ENCODE results near the gene IL1RL2. TPM values are rescaled to one million over a fixed set of nuclear protein-coding genes. Genes with fewer than 3 reads are reported as not detected.

IL1RL2 gene
- total RNA-seq, 1 experiment from 2014 or later: 0.11 TPM

- Histone ChIP-seq H3K27ac (ENCODE audit: low read length) (no peak overlapping the region), H3K27me3 (ENCODE audit: low read length) (no peaks in the 10 kb centered on the region), H3K9me3 (ENCODE audit: low read length) (no peaks in the 10 kb centered on the region), H3K4me3 (ENCODE audit: low read length) (no peak overlapping the region), H3K4me1 (ENCODE audit: insufficient read depth, low read length) (peaks cover 14% of the 10 kb centered on the region), H3K79me2 (ENCODE audit: low read length) (no peaks in the 10 kb centered on the region), H3F3A (ENCODE audit: low read length, unreplicated experiment) (no peaks in the 10 kb centered on the region), H3K9ac (ENCODE audit: low read length) (no peak overlapping the region), H2AFZ (ENCODE audit: low read length) (no peak overlapping the region), H3K36me3 (ENCODE audit: low read depth, low read length) (no peaks in the 10 kb centered on the region), H3K9me2 (replicated peaks; ENCODE audit: low read length) (no peaks in the 10 kb centered on the region), H3K4me2 (ENCODE audit: low read length) (no peak overlapping the region), H4K20me1 (ENCODE audit: low read length) (no peaks in the 10 kb centered on the region)
- ATAC-seq: no peak
- intact Hi-C loops (cut with micrococcal nuclease): no loop called here
- CTCF ChIA-PET: no interaction called here
- no TSS peak for BruUV-seq (replicated peaks)
- no peak for TF ChIP-seq CTCF (conservative IDR thresholded peaks at IDR 0.05; ENCODE audit: low read depth, low read length)
- TF ChIP-seq EZH2 (IDR thresholded peaks at IDR 0.05; ENCODE audit: low read length, unreplicated experiment): no peak
- TF ChIP-seq EZH2phosphoT487 (IDR thresholded peaks at IDR 0.05; ENCODE audit: borderline replicate concordance, low read length): no peak
- POLR2A ChIA-PET (ENCODE audit: unreplicated experiment): no interaction called here
- no peak for DNase-seq
Measured at GRCh38 chr2:102194609-102195268, 7.9 kb downstream of the IL1RL2 start.

- H2AFZ ChIP-seq (ENCODE audit: low read length): peak overlapping the region; percentile 63
- H3K4me2 ChIP-seq (ENCODE audit: low read length): no peak overlapping the region
- H3K4me3 ChIP-seq (ENCODE audit: low read length): no peak overlapping the region
- H3K9me2 ChIP-seq (replicated peaks; ENCODE audit: low read length): no peaks in the 10 kb centered on the region
- BruUV-seq (replicated peaks): no TSS peak
- no peaks in the 10 kb centered on the region for H3F3A ChIP-seq (ENCODE audit: low read length, unreplicated experiment)
- ChIA-PET CTCF (no interaction called here), POLR2A (ENCODE audit: unreplicated experiment) (no interaction called here)
- no peaks in the 10 kb centered on the region for H3K36me3 ChIP-seq (ENCODE audit: low read depth, low read length)
- no peaks in the 10 kb centered on the region for H4K20me1 ChIP-seq (ENCODE audit: low read length)
- DNase-seq: no peak
- H3K27ac ChIP-seq (ENCODE audit: low read length): no peak overlapping the region
- intact Hi-C loops (cut with micrococcal nuclease): no loop called here
- no peaks in the 10 kb centered on the region for H3K27me3 ChIP-seq (ENCODE audit: low read length)
- no peaks in the 10 kb centered on the region for H3K9me3 ChIP-seq (ENCODE audit: low read length)
- H3K4me1 ChIP-seq (ENCODE audit: insufficient read depth, low read length): peaks cover 12% of the 10 kb centered on the region
- H3K9ac ChIP-seq (ENCODE audit: low read length): no peak overlapping the region
- ATAC-seq: no peak
- H3K79me2 ChIP-seq (ENCODE audit: low read length): no peaks in the 10 kb centered on the region
- TF ChIP-seq EZH2phosphoT487 (IDR thresholded peaks at IDR 0.05; ENCODE audit: borderline replicate concordance, low read length): no peak
- TF ChIP-seq CTCF (conservative IDR thresholded peaks at IDR 0.05; ENCODE audit: low read depth, low read length): no peak
- TF ChIP-seq EZH2 (IDR thresholded peaks at IDR 0.05; ENCODE audit: low read length, unreplicated experiment): no peak
Measured at GRCh38 chr2:102197389-102198137, 10.7 kb downstream of the IL1RL2 start.

- no TSS peak for BruUV-seq (replicated peaks)
- no peak overlapping the region for H3K9ac ChIP-seq (ENCODE audit: low read length)
- H2AFZ ChIP-seq (ENCODE audit: low read length): no peak overlapping the region
- H3K27me3 ChIP-seq (ENCODE audit: low read length): no peaks in the 10 kb centered on the region
- TF ChIP-seq EZH2phosphoT487 (IDR thresholded peaks at IDR 0.05; ENCODE audit: borderline replicate concordance, low read length) (no peak), EZH2 (IDR thresholded peaks at IDR 0.05; ENCODE audit: low read length, unreplicated experiment) (no peak), CTCF (conservative IDR thresholded peaks at IDR 0.05; ENCODE audit: low read depth, low read length) (no peak)
- H3K4me2 ChIP-seq (ENCODE audit: low read length): no peak overlapping the region
- CTCF ChIA-PET: no interaction called here
- H3K9me2 ChIP-seq (replicated peaks; ENCODE audit: low read length): no peaks in the 10 kb centered on the region
- intact Hi-C loops (cut with micrococcal nuclease): no loop called here
- H3K79me2 ChIP-seq (ENCODE audit: low read length): no peaks in the 10 kb centered on the region
- H3K4me3 ChIP-seq (ENCODE audit: low read length): no peak overlapping the region
- ATAC-seq (no peak), DNase-seq (no peak)
- H3K9me3 ChIP-seq (ENCODE audit: low read length): no peaks in the 10 kb centered on the region
- H3K4me1 ChIP-seq (ENCODE audit: insufficient read depth, low read length): no peaks in the 10 kb centered on the region
- POLR2A ChIA-PET (ENCODE audit: unreplicated experiment): no interaction called here
- H3K36me3 ChIP-seq (ENCODE audit: low read depth, low read length): no peaks in the 10 kb centered on the region
- no peak overlapping the region for H3K27ac ChIP-seq (ENCODE audit: low read length)
- no peaks in the 10 kb centered on the region for H3F3A ChIP-seq (ENCODE audit: low read length, unreplicated experiment)
- H4K20me1 ChIP-seq (ENCODE audit: low read length): no peaks in the 10 kb centered on the region
Measured at GRCh38 chr2:102200539-102200938, 13.7 kb downstream of the IL1RL2 start.

All from PC-3 (cell line).